Panc1 (cell line): ENCODE measurements around the gene RHBDL3.

ENCODE experiments used
- TF ChIP-seq, protein P1 (sequence below): fragments of 450-650 bp; IDR thresholded peaks from 2 replicates; pipeline ENCODE4 v1.5.1; 2017; ENCODE audit warnings: mild to moderate bottlenecking
- TF ChIP-seq, protein P2 (sequence below), 2 experiments: IDR thresholded peaks; 2 replicates each; pipeline ENCODE4 v1.6.1; 2011 to 2012; ENCODE audit warnings: low read depth in 2 of 2, control low read depth in 1 of 2, low read length in 1 of 2, mild to moderate bottlenecking in 1 of 2, moderate library complexity in 1 of 2; ENCODE audit not compliant: insufficient read depth in 1 of 2

DNA sequence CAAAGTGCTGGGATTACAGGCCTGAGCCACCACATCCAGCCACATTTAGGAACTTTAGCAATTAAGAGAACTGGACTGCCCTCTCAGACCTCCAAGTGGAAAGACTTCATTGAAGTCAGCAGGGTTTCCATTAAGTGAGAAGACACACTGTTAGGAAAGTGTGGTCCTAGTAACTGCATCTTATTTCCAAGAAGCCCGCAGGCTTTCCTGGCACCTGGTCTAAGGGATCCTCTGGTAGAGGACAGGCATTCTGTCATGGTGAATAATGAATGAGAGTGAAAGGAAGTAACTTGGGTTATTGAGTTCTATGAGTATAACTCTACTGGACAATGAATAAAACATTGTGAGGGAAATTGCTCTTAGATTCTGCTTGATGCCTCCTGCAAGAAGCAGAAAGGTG is 62.3 kb downstream of the RHBDL3 start:
- TF ChIP-seq, protein P1, sequence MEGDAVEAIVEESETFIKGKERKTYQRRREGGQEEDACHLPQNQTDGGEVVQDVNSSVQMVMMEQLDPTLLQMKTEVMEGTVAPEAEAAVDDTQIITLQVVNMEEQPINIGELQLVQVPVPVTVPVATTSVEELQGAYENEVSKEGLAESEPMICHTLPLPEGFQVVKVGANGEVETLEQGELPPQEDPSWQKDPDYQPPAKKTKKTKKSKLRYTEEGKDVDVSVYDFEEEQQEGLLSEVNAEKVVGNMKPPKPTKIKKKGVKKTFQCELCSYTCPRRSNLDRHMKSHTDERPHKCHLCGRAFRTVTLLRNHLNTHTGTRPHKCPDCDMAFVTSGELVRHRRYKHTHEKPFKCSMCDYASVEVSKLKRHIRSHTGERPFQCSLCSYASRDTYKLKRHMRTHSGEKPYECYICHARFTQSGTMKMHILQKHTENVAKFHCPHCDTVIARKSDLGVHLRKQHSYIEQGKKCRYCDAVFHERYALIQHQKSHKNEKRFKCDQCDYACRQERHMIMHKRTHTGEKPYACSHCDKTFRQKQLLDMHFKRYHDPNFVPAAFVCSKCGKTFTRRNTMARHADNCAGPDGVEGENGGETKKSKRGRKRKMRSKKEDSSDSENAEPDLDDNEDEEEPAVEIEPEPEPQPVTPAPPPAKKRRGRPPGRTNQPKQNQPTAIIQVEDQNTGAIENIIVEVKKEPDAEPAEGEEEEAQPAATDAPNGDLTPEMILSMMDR: no peak
- TF ChIP-seq, protein P2, sequence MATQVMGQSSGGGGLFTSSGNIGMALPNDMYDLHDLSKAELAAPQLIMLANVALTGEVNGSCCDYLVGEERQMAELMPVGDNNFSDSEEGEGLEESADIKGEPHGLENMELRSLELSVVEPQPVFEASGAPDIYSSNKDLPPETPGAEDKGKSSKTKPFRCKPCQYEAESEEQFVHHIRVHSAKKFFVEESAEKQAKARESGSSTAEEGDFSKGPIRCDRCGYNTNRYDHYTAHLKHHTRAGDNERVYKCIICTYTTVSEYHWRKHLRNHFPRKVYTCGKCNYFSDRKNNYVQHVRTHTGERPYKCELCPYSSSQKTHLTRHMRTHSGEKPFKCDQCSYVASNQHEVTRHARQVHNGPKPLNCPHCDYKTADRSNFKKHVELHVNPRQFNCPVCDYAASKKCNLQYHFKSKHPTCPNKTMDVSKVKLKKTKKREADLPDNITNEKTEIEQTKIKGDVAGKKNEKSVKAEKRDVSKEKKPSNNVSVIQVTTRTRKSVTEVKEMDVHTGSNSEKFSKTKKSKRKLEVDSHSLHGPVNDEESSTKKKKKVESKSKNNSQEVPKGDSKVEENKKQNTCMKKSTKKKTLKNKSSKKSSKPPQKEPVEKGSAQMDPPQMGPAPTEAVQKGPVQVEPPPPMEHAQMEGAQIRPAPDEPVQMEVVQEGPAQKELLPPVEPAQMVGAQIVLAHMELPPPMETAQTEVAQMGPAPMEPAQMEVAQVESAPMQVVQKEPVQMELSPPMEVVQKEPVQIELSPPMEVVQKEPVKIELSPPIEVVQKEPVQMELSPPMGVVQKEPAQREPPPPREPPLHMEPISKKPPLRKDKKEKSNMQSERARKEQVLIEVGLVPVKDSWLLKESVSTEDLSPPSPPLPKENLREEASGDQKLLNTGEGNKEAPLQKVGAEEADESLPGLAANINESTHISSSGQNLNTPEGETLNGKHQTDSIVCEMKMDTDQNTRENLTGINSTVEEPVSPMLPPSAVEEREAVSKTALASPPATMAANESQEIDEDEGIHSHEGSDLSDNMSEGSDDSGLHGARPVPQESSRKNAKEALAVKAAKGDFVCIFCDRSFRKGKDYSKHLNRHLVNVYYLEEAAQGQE (IDR thresholded peaks at IDR 0.05; ENCODE audit: insufficient read depth in 1 of 2, low read depth in 2 of 2, low read length in 1 of 2): no peak
